ENCODE results near the gene TBC1D12.
"Not testable (repeated sequence)": the region's sequence is repeated elsewhere in the genome, so short reads cannot be mapped to it uniquely, and the experiment has no call there.

Gene TBC1D12

DNA sequence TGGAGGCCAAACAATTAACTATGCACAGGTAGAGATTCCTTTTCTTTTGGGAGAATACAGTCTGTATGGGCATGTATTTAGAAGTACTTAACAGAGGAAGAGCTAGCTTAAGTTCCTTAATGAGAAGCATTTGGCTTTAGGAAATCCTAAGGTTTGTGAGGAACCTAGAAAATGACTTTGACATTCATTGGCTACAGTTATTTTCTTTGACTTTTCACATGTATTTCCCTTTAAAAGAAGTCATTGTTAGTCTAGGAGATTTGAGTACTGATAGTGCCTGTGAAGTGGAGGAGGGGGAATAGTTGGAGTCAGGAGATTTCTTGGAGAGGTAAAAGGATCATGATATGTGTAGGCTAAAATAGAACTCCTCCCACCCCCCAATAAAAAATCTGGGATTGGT lies 146.9 kb downstream of the TBC1D12 start:
- no peak for DNase-seq

DNA sequence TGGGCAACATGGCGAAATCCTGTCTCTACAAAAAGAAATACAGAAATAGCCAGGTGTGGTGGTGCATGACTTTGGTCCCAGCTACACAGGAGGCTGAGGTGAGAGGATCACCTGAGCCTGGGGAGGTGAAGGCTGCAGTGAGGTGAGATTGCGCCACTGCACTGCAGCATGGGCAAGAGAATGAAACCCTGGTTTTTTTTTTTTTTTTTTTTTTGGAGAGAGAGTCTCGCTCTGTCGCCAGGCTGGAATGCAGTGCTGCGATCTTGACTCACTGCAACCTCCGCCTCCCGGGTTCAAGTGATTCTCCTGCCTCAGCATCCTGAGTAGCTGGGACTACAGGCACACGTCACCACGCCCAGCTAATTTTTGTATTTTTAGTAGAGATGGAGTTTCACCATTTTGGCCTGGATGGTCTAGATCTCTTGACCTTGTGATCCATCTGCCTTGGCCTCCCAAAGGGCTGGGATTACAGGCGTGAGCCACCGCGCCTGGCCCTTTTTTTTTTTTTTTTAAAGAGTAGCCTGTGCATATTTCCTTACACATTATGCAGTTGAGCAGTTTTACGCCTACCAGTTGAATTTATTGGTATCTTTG lies 165.5 kb downstream of the TBC1D12 start:
- not testable (repeated sequence) for DNase-seq

DNA sequence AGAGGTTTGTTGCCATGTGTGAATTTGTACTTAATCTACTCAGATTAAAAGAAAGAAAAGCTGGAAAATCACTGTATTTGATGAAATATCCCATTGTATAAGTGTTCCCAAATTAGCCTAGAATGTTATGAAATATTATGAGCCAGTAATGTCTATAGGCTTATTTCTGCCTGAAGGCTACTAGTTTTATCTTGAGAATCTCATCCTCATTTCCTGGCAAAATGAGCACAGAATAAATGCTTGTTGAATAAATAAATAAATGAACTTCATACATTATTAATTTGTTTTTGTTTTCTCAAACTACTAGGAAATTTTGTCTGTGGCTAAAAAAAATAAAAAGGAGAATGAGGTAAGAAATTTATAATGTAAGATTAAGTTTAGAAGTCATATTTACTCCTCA lies 168.7 kb downstream of the TBC1D12 start:
- DNase-seq, result no peak

DNA sequence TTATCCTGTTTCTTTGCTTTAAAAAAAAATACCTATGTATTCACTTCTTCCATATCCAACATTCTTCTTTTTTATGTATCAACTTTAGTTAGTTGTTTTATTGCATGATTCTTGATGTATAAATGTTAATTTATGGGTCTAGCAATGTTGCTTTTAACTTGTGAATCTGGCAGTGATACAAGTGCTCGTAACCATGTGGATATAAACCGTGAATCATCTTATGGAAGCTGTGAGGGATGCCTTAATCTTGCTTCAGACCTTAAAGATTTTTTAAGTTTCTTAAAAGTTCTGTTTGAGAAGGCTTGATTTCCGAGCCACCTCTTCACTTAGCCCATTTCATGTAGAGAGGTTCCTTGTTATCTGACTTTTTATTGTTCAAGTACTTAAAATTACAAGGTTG lies 169.2 kb downstream of the TBC1D12 start:
- DNase-seq, result no peak

DNA sequence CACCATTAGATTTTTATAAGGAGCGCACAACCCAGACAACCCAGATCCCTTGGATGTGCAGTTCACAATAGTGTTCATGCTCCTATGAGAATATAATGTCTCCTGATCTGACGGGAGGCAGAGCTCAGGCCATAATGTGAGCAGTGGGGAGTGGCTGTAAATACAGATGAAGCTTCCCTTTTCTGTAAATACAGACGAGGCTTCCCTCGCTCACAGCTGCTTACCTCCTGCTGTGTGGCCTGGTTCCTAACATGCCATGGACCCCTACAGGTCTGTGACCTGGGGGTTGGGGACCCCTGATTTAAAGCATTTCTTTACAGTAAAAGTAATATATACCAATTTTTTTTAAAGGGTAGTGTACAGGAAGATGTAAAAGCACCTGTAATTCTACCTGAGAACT lies 176.4 kb downstream of the TBC1D12 start:
- DNase-seq, result no peak

DNA sequence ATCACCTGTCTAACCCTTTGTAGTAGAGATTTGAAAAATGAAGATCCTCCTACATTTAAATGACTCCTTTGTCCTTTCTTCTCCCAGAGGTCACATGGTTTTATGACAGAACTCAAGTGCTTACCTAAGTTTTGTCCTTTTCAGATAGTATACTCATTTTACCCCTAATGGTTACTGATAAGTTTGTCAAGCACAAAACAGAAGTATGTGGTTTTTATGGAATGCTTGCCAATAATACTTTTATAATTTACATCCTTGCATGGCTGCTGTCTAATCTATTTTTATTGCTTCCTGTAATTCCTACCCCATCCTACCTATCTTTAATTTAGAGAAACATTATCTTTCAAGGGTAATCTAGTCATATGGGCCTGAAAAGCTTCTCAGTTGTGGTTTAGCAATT lies 180.8 kb downstream of the TBC1D12 start:
- no peak for DNase-seq
